ENCODE results near the gene COPS6.
A peak's percentile ranks its signal among the peaks of the same experiment; 100 is the strongest.

The COPS6 gene

DNA sequence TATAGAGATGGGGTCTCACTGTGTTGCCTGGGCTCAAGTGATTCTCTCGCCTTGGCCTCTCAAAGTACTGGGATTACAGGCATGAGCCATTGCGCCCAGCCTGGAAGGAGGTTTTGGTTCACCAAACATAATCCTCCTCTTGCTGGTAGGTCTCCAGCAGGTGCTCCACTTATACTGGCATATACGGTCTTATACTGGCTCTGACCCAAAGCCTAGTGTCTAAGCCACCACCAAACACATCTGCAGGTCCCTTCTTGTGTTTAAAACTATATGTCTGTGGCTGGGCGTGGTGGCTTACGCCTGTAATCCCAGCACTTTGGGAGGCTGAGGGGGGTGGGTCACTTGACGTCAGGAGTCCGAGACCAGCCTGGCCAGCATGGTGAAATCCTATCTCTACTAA lies 43.4 kb downstream of the COPS6 start:
- H2BK5ac ChIP-seq (ENCODE audit: low read depth, low read length, poor library complexity, severe bottlenecking), result no peak overlapping the region
- H2BK15ac ChIP-seq (ENCODE audit: low read depth, poor library complexity, severe bottlenecking), result no peak overlapping the region
- no peaks in the 10 kb centered on the region for H3K36me3 ChIP-seq (ENCODE audit: control insufficient read depth in 1 of 2, insufficient read depth in 2 of 2, low read depth in 1 of 2, low read length in 2 of 2)
- H3K9me3 ChIP-seq (ENCODE audit: control insufficient read depth, low read length), result no peaks in the 10 kb centered on the region
- no peak overlapping the region for H3K9ac ChIP-seq (ENCODE audit: low read length)
- no peak overlapping the region for H2BK120ac ChIP-seq (ENCODE audit: low read depth, low read length)
- H3K4me2 ChIP-seq (ENCODE audit: low read length, poor library complexity, severe bottlenecking), result no peak overlapping the region
- H2AFZ ChIP-seq (ENCODE audit: low read depth, low read length), result no peak overlapping the region
- no peak overlapping the region for H2AK5ac ChIP-seq (ENCODE audit: low read length, severe bottlenecking)
- no peak overlapping the region for H3K14ac ChIP-seq (ENCODE audit: low read length in 2 of 2)
- no peak overlapping the region for H3K4ac ChIP-seq (ENCODE audit: low read depth in 1 of 2, low read length in 2 of 2)
- H3K4me1 ChIP-seq (ENCODE audit: control insufficient read depth, insufficient read depth, low read depth, low read length), result peaks cover 13% of the 10 kb centered on the region
- H4K91ac ChIP-seq (ENCODE audit: low read length), result no peak overlapping the region
- 78% methylated on average over 6 of the region's 7 CpGs for WGBS
- H3K23ac ChIP-seq (ENCODE audit: low read length in 2 of 2), result no peak overlapping the region
- no peak overlapping the region for H3K18ac ChIP-seq (ENCODE audit: low read depth in 1 of 2, low read length in 2 of 2)
- no peak overlapping the region for H3K4me3 ChIP-seq (ENCODE audit: insufficient read depth in 1 of 2, low read depth in 1 of 2, low read length in 2 of 2)
- peaks cover 6% of the 10 kb centered on the region for H3K79me1 ChIP-seq (replicated peaks; ENCODE audit: low read length, poor library complexity, severe bottlenecking)
- no peak overlapping the region for H4K8ac ChIP-seq (ENCODE audit: low read length)
- H3K27me3 ChIP-seq (ENCODE audit: control insufficient read depth in 1 of 2, insufficient read depth in 1 of 2, low read length in 2 of 2), result peaks cover 0 to 5% of the 10 kb centered on the region in 2 experiments
- no peak overlapping the region for H3K27ac ChIP-seq (ENCODE audit: low read length, poor library complexity, severe bottlenecking)
- no peak for DNase-seq
- H2BK12ac ChIP-seq (ENCODE audit: low read length in 2 of 2), result no peak overlapping the region

DNA sequence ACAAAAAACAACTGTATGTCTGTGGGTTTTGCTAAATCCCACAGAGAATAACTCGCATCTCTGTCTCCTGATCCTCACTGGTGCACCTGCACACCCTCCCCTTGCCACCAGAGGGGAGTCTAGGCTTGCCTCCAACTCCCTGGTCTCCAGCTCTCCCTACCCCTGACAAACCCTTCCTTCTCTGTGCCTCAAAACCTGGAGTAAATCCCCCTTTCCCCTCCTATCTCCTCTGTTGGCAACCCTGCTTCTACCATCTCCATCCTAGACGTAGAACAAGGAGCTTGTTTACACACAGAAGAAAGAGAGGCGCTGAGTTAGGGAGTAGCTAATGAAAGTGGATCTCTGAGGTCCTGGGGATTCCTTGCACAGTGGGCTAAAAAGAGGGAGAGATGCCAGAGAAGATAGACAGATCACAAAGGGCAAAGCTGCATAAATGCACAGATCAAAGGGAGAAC lies 44.0 kb downstream of the COPS6 start:
- DNase-seq, result peak; percentile 74
- Histone ChIP-seq H3K14ac (ENCODE audit: low read length in 2 of 2) (no peak overlapping the region), H3K23ac (ENCODE audit: low read length in 2 of 2) (no peak overlapping the region), H4K91ac (ENCODE audit: low read length) (no peak overlapping the region), H3K4me1 (ENCODE audit: control insufficient read depth, insufficient read depth, low read depth, low read length) (peaks cover 7% of the 10 kb centered on the region), H3K36me3 (ENCODE audit: control insufficient read depth in 1 of 2, insufficient read depth in 2 of 2, low read depth in 1 of 2, low read length in 2 of 2) (no peaks in the 10 kb centered on the region), H2BK120ac (ENCODE audit: low read depth, low read length) (no peak overlapping the region), H3K79me1 (replicated peaks; ENCODE audit: low read length, poor library complexity, severe bottlenecking) (peaks cover under 1% of the 10 kb centered on the region), H2BK5ac (ENCODE audit: low read depth, low read length, poor library complexity, severe bottlenecking) (no peak overlapping the region), H3K18ac (ENCODE audit: low read depth in 1 of 2, low read length in 2 of 2) (no peak overlapping the region), H3K4ac (ENCODE audit: low read depth in 1 of 2, low read length in 2 of 2) (no peak overlapping the region), H3K4me2 (ENCODE audit: low read length, poor library complexity, severe bottlenecking) (no peak overlapping the region), H3K27ac (ENCODE audit: low read length, poor library complexity, severe bottlenecking) (no peak overlapping the region), H3K27me3 (ENCODE audit: control insufficient read depth in 1 of 2, insufficient read depth in 1 of 2, low read length in 2 of 2) (peaks cover 0 to 5% of the 10 kb centered on the region in 2 experiments), H2BK15ac (ENCODE audit: low read depth, poor library complexity, severe bottlenecking) (no peak overlapping the region), H2AFZ (ENCODE audit: low read depth, low read length) (no peak overlapping the region), H2BK12ac (ENCODE audit: low read length in 2 of 2) (no peak overlapping the region), H2AK5ac (ENCODE audit: low read length, severe bottlenecking) (no peak overlapping the region), H4K8ac (ENCODE audit: low read length) (no peak overlapping the region), H3K4me3 (ENCODE audit: insufficient read depth in 1 of 2, low read depth in 1 of 2, low read length in 2 of 2) (peak overlapping the region in 1 of 2 experiments; percentile 17), H3K9me3 (ENCODE audit: control insufficient read depth, low read length) (no peaks in the 10 kb centered on the region), H3K9ac (ENCODE audit: low read length) (peak overlapping the region; percentile 42)
- WGBS, result 20% methylated on average over 3 of the region's 3 CpGs

DNA sequence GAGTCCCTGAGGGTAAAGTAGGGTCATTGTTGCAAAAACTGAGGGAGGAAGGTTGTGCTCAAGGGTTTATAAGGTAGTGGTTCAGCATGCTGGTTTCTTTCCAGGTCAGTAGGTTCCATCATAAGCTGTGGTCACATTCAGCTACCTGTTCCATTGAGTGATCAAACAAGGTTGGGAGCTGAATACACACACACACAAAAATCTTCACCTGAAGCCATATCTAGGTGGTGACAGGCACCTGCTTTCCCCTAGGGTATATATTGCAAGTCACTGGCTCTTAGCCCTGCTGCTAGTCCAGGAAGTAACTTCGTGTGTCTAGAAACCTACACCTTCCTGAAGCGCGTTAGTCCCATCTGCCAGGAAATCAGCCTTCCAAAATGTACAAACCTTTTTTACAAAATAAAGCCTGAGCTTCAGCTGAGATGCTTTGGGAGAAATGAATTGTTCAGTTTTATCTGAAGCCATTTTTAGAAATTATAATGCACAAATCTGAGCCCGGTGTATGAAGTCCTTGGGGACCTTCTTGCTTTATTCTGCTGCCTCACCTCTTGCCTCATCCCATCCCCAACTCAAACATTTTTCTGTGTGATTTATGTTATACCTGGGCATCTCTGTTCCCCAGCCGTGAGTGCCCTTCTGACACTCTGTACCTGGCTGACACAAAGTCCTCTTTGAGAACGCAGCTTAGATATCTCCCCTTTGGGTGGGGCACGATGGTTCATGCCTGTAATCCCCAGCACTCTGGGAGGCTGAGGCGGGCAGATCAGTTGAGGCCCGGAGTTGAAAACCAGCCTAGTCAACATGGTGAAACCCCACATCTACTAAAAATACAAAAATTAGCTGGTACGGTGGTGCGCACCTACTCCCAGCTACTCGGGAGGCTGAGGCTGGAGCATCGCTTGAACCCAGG lies 49.3 kb downstream of the COPS6 start:
- 93% methylated on average over 13 of the region's 13 CpGs for WGBS
- H3K18ac ChIP-seq (ENCODE audit: low read depth in 1 of 2, low read length in 2 of 2), result no peak overlapping the region
- H2AK5ac ChIP-seq (ENCODE audit: low read length, severe bottlenecking), result no peak overlapping the region
- no peaks in the 10 kb centered on the region for H3K36me3 ChIP-seq (ENCODE audit: control insufficient read depth in 1 of 2, insufficient read depth in 2 of 2, low read depth in 1 of 2, low read length in 2 of 2)
- no peak overlapping the region for H3K4me3 ChIP-seq (ENCODE audit: insufficient read depth in 1 of 2, low read depth in 1 of 2, low read length in 2 of 2)
- no peak overlapping the region for H3K14ac ChIP-seq (ENCODE audit: low read length in 2 of 2)
- H2BK5ac ChIP-seq (ENCODE audit: low read depth, low read length, poor library complexity, severe bottlenecking), result no peak overlapping the region
- H3K4me2 ChIP-seq (ENCODE audit: low read length, poor library complexity, severe bottlenecking), result no peak overlapping the region
- peaks cover 7 to 9% of the 10 kb centered on the region in 2 experiments for H3K27me3 ChIP-seq (ENCODE audit: control insufficient read depth in 1 of 2, insufficient read depth in 1 of 2, low read length in 2 of 2)
- no peak overlapping the region for H2BK15ac ChIP-seq (ENCODE audit: low read depth, poor library complexity, severe bottlenecking)
- no peaks in the 10 kb centered on the region for H3K79me1 ChIP-seq (replicated peaks; ENCODE audit: low read length, poor library complexity, severe bottlenecking)
- H2BK12ac ChIP-seq (ENCODE audit: low read length in 2 of 2), result no peak overlapping the region
- H3K4ac ChIP-seq (ENCODE audit: low read depth in 1 of 2, low read length in 2 of 2), result no peak overlapping the region
- H2BK120ac ChIP-seq (ENCODE audit: low read depth, low read length), result no peak overlapping the region
- H3K9me3 ChIP-seq (ENCODE audit: control insufficient read depth, low read length), result no peaks in the 10 kb centered on the region
- no peak overlapping the region for H4K91ac ChIP-seq (ENCODE audit: low read length)
- no peak overlapping the region for H3K23ac ChIP-seq (ENCODE audit: low read length in 2 of 2)
- DNase-seq, result no peak
- H3K4me1 ChIP-seq (ENCODE audit: control insufficient read depth, insufficient read depth, low read depth, low read length), result no peaks in the 10 kb centered on the region
- H3K9ac ChIP-seq (ENCODE audit: low read length), result no peak overlapping the region
- no peak overlapping the region for H4K8ac ChIP-seq (ENCODE audit: low read length)
- H3K27ac ChIP-seq (ENCODE audit: low read length, poor library complexity, severe bottlenecking), result no peak overlapping the region
- H2AFZ ChIP-seq (ENCODE audit: low read depth, low read length), result no peak overlapping the region

DNA sequence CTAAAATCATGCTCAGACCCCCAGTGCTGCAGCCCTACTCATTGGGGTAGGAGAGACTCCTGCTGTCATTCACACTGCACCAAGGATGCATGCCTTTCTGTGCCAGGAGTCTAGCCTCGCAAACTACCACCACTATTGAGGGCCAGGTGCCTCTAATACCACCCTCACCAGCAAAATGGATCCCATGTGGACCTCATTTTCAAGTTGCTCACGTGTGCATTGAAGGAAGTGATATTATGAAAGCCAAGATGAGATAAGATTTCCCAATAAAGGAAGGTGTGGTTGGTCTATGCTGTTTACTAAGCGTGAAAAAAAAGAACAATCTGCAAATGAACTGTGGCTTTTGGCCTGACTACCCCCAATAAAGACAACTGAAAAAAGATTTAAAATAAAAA lies 52.8 kb downstream of the COPS6 start:
- no peak overlapping the region for H3K4ac ChIP-seq (ENCODE audit: low read depth in 1 of 2, low read length in 2 of 2)
- no peak overlapping the region for H2BK12ac ChIP-seq (ENCODE audit: low read length in 2 of 2)
- WGBS, result 75% methylated on average over 2 of the region's 3 CpGs
- H3K4me3 ChIP-seq (ENCODE audit: insufficient read depth in 1 of 2, low read depth in 1 of 2, low read length in 2 of 2), result no peak overlapping the region
- no peak overlapping the region for H2BK15ac ChIP-seq (ENCODE audit: low read depth, poor library complexity, severe bottlenecking)
- H4K8ac ChIP-seq (ENCODE audit: low read length), result no peak overlapping the region
- no peak for DNase-seq
- H3K36me3 ChIP-seq (ENCODE audit: control insufficient read depth in 1 of 2, insufficient read depth in 2 of 2, low read depth in 1 of 2, low read length in 2 of 2), result no peaks in the 10 kb centered on the region
- no peak overlapping the region for H2BK120ac ChIP-seq (ENCODE audit: low read depth, low read length)
- H2AK5ac ChIP-seq (ENCODE audit: low read length, severe bottlenecking), result no peak overlapping the region
- H3K27me3 ChIP-seq (ENCODE audit: control insufficient read depth in 1 of 2, insufficient read depth in 1 of 2, low read length in 2 of 2), result peaks cover 4 to 7% of the 10 kb centered on the region in 2 experiments
- no peak overlapping the region for H2AFZ ChIP-seq (ENCODE audit: low read depth, low read length)
- no peaks in the 10 kb centered on the region for H3K4me1 ChIP-seq (ENCODE audit: control insufficient read depth, insufficient read depth, low read depth, low read length)
- H3K79me1 ChIP-seq (replicated peaks; ENCODE audit: low read length, poor library complexity, severe bottlenecking), result no peaks in the 10 kb centered on the region
- no peak overlapping the region for H2BK5ac ChIP-seq (ENCODE audit: low read depth, low read length, poor library complexity, severe bottlenecking)
- H3K18ac ChIP-seq (ENCODE audit: low read depth in 1 of 2, low read length in 2 of 2), result no peak overlapping the region
- no peak overlapping the region for H3K9ac ChIP-seq (ENCODE audit: low read length)
- H3K27ac ChIP-seq (ENCODE audit: low read length, poor library complexity, severe bottlenecking), result no peak overlapping the region
- H4K91ac ChIP-seq (ENCODE audit: low read length), result no peak overlapping the region
- H3K14ac ChIP-seq (ENCODE audit: low read length in 2 of 2), result no peak overlapping the region
- H3K9me3 ChIP-seq (ENCODE audit: control insufficient read depth, low read length), result no peaks in the 10 kb centered on the region
- no peak overlapping the region for H3K23ac ChIP-seq (ENCODE audit: low read length in 2 of 2)
- no peak overlapping the region for H3K4me2 ChIP-seq (ENCODE audit: low read length, poor library complexity, severe bottlenecking)
